Activated CD8-positive, alpha-beta memory T cell treated with anti-CD3 and anti-CD28 coated beads, Interleukin-2, amount 50 U/mL, for 24 hours (primary cell): ENCODE measurements around the gene CFAP410.
"Not testable (repeated sequence)": the region's sequence is repeated elsewhere in the genome, so short reads cannot be mapped to it uniquely, and the experiment has no call there.

Experiments
- DNase-seq: peaks from one replicate; pipeline ENCODE4 v3.0.0-alpha.2; 2020; ENCODE audit errors: extremely low read depth

Gene CFAP410

DNA sequence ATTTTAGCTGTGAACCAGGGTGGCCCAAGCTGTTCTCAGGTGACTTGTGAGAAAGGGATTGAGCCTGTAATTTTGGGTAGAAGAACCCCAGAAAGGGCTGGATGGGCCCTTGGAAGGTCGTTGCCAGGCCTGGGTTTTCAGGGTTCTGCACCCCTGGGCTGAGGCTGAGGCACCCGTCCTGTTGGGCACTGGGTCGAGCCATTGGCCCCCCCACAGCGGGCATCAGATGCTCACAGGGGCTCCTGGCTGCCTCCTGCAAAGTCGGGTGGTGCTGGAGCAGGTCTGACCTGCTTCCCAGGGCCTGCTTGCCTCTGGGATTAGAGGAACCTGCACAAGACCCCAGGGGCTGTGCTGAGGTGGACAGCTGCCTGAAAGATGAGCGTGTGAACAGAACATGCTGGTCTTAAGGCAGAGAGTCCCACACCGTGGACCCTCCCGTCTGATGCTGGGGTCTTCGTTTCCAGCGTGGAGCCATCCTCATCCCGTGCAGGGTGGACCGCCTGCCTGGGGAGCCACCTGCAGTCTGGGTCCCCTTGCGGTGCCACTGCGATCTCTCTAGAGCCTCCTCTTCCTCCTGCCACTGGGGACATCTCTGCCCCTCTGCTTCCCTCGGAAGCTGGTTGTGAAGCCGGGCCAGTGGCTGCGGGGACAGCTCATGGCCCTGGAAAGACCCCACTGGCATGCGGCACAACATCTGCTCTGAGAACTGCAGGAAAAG is 12.5 kb upstream of the CFAP410 start:
- no peak for DNase-seq

DNA sequence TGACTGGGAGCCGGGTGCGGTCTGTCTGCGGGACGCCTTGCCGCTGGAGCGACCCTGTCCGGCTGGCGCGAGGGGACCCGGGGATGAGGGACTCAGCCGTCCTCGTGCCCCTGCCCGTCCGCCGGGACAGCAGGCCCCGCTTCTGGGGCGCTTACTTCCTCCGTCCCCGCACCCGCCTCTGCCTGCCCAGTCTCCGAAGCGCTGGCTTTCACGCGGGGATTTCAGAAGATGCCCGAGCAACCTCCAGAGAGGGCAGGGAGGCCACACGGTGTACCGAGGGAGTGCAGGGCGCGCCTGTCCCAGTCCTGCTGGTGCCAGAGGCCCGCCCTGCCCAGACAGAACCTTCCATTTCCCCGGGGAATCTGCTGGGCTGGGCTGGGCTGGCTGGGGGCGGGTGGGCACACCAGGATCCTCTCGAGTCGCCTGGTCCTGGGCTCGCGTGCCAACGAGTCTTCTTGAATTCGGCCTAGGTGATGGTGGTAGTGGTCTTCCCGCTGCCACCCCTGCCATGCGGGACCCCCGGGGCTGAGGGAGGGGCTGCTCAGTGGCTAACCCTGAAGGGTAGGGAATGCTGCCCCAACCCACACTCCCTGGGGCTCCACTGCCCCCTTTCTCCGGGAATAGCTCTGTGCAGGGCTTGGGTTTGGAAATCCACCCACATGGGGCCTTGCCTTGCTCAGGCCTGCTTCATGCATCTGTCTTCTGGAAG is 11.7 kb upstream of the CFAP410 start:
- no peak for DNase-seq

DNA sequence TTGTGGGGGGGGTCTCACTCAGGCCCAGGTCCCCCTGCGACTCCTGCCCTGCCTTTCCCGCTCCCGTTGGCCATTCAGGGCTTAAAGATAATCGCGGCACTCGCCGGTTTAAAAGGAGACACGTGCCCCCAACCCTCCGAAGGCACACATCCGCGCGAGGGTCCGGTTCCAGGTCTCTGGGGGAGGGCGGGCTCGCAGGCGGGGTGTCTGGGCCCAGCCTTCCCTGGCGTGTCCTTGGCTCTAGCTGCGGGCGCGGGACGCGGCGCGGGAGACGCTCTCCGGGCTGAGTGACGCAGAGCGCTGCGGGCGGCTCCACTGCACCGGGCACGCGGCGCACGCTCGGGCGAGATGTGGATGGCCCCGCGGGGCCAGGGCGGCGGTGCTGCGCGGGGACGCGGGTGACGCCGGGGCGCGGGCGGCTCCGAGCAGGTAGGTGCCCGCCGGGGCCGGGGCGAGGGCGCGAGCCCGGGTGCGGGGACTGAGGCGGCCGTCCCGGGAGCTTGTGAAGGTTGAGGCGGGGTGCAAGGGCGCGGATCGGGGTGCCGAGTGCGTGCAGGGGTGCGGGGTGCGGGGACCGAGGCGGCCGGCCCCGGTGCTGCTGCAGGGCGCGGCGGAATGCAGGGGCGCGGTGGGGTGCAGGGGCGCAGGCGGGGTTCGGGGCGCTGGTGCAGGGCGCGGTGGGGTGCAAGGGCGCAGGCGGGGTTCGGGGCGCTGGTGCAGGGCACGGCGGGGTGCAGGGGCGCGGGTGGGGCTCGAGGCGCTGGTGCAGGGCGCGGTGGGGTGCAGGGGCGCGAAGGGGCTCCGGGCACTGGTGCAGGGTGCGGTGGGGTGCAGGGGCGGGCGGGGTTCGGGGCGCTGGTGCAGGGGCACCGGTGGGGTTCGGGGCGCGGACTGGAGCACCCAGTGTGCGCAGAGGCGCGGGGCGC is 10.9 kb upstream of the CFAP410 start:
- DNase-seq, result no peak

DNA sequence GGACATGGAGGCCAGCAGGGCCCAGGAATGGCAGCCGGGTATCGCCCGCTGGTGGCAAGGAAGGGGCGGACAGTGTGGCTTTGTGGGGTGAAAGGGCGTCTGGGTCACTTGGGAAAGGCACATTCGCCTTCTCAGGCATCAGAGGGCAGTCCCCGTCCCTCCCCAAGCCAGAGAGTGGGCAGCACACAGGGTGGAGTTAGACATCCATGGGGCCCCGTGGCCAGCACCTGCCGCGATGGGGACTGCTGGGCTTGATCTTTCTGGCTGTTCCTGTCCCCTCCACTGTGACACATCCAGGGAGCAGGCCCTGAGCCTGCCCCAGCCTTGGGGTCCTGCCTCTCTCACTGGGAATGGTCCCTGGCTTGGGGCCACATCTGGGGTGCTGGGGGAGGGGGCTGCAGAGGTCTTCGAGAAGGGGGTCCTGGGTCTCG is 10.2 kb upstream of the CFAP410 start:
- DNase-seq, result no peak

DNA sequence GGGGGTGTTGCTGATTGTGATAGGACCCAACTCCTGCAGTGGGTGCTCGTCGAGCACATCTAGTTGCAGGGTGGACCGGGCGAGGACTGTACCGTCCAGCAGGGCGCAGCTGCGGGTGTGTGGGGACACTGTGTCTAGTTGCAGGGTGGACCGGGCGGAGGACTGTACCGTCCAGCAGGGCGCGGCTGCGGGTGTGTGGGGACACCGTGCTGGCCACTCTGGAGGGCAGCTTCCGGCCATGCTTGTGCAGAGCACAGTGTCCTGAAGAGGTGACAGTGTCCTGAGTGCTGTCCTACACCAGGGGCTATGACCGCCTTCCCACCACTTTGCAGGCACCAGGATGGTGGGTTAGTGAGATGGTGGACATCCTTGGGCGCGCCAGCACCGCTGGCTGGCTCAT is 9.7 kb upstream of the CFAP410 start:
- DNase-seq, result no peak

DNA sequence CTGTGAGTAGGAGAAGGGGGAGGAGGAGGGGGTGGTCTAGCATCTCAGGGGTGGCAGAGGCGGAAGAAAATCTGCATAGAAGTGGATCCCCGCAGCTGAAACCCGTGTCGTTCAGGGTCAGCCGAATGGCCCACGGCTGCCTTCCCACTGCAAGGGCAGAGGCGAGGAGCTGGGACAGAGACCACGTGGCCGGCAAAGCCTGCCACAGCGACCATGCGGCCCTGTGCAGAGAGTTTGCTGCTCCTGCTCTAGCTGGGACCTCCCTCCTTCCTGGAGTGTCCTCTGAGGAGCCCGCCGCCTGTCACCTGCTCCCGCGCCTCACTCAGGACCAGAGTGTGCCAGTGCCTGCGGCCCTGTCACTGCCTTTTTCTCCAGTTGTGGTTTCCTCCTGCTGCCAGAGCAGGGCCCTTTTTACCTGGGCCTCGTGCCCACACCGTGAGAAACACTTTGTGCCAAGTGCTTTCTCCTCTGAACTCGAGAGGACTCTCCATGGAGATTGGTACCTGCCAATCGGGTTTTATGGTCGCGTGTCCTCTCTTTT is 8.8 kb upstream of the CFAP410 start:
- no peak for DNase-seq

DNA sequence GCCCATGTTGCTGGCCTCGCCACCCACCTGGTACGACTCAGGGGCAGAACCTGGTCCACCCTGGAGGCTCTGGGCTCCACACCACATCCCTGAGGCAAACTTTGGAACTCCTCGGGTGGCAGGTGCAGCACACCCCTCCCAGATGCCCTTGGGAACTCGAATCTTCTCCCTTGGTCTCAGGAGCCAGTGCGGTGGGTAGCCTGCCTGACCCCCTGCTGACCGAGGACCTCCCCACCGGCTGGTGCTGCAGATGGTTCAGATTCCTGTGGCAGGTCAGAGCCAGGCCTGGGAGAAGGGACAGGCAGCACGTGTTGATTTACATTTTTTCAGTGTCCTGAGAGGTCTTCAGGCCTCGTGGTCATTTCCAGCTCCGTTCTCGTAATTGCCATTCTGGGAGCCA is 6.3 kb upstream of the CFAP410 start:
- DNase-seq, result no peak

DNA sequence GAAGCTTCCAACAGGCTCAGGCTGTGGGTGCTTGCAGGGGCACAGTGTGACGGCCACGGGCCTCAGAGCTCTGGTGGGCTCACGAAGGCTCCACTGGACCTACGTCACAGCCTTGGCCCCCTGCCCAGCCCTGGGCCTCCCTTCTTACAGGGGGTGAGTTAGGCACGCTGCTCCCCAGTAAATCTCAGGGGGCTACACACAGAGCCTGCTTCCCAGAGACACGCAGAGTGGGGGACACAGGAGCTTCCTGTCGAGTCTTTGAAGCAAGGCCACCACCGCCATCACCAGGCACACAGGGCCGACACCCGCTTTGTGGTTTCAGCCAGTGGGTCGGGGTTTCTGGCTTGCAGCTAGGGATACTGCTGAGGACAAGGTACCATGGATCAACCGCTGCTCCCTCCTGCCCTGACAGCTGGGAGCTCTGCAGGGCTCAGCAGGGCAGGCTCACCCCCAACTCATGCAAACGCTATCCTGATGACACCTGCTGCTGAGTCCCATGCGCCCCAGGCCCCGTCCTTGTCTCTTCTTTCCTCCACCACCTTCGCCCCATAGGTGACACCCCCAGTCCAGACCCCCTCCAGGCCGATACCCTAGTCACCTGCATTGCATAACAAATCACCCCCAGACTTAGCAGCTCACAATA is 5.5 kb upstream of the CFAP410 start:
- DNase-seq, result no peak

DNA sequence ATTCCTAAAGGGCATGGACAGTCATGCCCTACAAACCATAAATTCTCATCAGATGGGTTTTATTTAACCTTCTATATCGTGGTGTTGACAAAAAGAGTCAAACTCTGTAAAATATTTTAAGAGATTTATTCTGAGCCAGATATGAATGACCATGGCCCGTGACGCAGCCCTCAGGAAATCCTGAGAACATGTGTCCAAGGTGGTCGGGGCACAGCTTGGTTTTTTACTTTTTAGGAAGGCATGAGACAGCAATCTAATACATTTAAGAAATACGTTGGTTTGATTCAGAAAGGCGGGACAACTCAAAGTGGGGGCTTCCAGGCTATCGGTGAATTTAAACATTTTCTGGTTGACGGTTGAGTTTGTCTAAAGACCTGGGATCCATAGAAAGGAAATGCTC is 3.8 kb upstream of the CFAP410 start:
- DNase-seq, result not testable (repeated sequence)

DNA sequence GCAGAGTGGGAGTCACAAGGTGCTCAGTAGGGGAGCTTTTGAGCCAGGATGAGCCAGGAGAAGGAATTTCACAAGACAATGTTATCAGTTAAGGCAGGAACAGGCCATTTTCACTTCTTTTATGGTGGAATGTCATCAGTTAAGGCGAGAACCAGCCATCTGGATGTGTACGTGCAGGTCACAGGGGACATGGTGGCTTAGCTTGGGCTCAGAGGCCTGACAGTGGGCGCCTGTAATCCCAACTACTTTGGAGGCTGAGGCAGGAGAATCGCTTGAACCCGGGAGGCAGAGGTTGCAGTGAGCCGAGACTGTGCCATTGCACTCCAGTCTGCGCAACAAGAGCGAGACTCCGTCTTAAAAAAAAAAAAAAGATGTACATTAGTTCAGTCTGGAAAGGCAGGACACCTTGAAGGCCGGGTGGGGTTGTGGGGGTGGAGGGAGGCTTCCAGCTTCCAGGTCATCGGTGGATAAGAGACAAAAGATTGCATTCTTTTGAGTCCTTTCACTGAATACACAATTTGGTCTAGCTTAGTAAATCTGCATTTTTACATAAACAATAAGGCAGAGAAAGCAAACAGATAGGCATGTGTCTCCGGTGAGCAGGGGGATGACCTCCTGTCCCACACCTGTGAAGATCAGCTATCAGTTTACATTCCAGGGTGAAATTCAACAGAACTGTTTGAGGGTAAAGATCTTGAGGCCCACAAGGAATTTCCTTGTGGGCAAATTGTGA is 2.7 kb upstream of the CFAP410 start:
- not testable (repeated sequence) for DNase-seq

DNA sequence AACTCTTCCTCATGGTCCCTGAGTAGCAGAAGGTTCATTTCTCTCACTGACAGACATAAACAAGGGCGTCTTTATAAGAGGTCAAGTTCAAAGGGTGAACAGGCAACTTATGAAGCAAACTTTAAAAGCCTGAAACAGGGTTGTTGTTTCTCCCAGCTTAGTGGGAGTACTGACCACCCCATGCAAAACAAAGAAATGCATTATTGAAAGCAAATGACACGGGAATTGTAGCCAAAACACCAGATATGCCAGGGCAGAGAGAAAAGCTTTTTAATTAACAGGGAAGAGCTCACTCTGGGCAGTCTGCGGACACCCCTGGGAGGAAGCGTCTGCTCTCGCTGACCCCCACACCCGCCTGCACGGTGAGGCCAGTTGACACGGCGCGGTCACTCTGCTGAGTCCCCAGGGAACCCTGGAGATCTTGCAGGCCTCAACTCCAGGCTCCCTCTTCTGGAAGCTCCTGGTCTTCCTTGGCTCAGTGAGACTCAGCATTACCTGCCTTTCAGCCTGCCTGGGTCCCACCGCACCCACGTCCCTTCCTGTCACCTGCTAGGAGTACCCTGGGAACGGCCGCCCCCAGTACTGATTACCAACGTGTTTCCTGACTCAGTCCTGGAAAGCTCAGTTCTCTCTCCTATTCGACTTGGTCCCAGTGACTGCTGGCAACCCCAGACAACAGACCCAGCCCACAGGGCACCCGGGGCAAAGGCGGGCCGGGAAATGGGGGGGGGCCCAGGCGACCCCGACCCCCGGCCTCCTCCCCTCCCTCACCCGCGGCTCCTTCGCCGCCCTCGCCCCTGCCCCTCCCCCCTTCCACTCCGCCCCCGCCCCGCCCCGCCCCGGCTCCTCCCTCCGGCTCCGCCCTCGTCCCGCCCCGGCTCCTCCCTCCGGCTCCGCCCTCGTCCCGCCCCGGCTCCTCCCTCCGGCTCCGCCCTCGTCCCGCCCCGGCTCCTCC is 972 bp downstream of the CFAP410 start:
- DNase-seq, result no peak

DNA sequence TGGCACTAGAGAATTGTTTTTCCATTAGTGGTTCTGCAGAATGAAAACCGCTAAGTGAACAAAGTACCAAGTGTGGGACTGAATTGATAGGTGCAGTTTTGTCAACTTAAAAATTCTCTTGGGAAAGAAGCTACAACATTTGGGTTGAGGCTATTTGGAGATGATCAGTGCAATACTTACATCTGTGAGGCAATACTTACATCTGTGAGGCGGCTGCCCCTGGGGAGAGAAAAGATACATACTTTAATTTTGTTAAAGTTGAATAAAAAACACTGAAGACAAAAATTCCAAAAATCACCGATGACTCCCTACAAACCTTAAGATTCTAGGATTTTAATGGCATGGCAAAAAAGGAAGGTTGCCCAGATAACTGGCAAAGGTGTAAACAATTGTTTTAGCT is 1.7 kb downstream of the CFAP410 start:
- DNase-seq, result no peak

DNA sequence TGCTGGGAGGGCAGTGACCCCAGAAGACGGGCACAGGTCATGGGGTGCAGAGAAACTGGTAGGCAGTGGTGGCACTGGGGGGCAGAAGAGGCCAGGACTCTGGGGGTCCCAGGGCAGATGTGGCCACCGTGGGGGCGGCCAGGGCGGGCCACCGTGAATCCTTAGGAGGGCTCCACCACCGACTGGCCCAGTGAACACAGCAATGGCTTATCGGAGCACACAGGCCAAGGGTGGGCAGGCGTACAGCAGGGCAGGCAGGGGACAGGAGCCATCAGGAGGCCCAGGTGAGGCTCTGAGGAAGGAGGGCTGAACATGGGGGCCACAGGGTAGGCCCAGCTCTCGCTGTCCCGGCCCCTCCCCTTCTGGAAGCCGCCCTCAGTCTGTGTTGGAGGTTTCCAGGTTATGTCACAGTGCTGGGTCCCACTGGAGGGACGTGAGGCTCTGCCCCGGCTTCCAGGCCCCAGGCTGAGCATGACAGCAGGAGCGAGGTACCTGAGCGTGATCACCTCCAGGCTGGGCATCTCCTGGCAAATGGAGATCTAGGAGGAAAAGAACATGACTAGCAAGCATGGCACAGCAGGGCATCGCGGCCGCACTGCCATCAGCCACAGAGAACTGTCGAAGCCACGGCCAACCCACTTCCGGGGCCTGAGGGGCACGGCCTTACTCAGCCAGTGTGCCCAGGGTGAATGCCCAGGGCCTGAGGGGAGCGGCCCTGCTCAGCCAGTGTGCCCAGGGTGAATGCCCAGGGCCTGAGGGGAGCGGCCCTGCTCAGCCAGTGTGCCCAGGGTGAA is 3.7 kb downstream of the CFAP410 start:
- no peak for DNase-seq

DNA sequence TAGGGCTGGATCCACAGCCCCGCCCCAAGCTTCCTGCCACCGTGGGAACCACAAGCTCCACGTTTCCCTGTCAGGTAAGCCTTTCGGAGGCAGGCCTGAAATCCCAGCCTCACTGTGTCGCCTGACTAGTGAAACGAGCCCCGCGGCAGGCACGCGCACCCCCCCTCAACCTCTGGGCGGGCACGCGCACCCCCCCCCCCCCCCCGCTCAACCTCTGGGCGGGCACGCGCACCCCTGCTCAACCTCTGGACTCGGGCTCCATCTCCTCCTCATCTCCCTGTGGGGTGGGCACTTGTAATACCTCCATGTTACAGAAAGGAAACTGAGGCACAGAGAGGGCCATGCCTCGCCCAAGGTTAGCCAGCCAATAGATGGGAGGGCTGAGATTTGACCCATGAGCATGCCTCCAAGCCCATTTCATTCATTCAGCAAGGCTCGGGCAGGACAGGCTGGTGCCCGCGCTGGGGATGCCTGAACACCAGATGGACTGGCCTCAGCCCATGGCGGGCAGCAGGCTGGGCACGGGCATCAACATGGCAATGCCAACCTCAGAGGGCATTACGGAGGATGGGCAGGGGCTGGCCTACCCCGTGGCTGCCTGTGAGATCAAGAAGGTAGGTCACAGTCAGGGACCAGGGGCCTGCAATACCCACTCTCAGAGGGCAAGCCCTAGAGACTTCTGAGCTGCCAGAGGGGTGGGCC is 4.7 kb downstream of the CFAP410 start:
- DNase-seq, result no peak

DNA sequence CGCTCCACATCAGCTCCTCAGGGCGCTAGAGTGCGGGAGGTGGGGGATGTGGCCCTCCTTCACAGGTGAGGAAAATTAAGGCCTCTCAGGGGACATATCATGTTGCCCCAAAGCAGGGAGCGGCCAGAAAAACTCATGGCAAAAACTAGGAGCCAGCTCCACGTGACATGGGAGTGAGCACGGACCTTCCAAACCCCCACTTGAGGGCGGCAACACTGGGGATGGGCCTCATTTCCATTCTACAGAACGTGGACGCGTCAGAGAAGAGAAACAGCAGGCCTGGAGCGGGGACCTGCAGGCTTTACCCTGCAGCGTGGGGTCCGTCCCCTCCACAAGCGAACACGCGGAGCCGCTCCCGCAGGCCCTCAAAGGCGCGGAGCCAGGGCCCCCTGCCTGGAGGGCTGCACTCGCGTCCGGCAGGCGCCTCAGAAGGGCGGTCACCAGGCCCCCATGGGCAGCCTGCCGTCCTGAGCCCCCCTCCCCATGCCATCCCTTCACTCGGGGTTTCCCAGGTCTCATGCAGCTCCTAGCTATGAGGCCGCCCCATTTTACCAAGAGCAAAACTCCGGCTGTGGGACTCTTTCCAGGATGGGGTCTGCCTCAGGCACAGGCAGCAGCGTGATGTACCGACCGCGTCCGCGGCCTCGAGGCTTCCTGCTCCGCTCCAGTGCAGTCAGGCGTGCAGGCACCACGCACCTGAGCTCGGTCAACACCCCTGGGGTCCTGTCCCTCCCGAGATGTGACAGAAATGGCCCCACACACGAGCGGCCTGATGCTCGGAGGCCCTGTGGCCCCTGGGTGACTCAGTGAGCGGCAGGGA is 5.5 kb downstream of the CFAP410 start:
- DNase-seq, result no peak

DNA sequence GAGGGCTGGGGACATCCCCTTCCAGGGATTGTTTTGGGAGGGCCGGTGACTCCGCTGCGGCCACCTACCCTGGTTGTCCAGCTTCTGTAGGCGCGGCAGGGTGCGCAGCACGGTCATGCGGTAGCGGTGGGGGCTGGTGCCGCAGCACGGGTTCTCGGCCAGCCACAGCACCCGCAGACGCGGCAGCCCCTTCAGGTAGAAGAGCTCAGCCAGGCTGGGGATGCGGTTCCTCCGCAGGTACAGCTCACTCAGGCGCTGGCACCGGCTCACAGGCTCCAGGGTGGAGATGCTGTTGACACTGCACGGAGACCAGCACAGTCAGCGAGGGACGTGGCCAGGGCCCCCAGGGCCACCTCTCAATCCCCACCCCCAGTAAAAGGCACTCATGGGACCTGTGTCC is 6.2 kb downstream of the CFAP410 start:
- no peak for DNase-seq

DNA sequence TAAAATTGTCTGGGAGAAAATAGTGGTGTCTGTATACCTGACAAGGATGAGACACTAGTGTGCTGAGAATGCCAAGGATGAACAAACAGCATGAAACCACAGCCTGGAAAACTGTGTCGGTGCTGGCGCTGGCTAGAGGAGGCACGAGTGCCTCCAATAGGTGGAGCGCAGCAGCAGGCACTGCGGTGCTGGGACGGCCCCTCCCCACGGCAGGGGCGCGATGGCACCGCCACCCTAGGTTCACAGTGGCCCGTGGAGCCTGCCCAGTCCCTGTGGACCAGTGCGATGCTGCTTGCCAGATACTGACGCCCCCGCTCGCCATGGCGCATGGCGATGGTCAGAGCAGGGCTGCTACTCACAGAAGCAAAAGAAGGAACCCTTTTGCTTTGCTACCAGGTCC is 6.8 kb downstream of the CFAP410 start:
- no peak for DNase-seq
